GM19023 (cell line): ENCODE measurements around the gene FUNDC1.
"Not testable (repeated sequence)": the region's sequence is repeated elsewhere in the genome, so short reads cannot be mapped to it uniquely, and the experiment has no call there.

Source experiments
- ATAC-seq: cut with Tn5 transposase; IDR thresholded peaks from one replicate; pipeline ENCODE4 v1.9.1; 2021; ENCODE audit warnings: mild to moderate bottlenecking, moderate library complexity; ENCODE audit not compliant: unreplicated experiment

The FUNDC1 gene, protein sequence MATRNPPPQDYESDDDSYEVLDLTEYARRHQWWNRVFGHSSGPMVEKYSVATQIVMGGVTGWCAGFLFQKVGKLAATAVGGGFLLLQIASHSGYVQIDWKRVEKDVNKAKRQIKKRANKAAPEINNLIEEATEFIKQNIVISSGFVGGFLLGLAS

DNA sequence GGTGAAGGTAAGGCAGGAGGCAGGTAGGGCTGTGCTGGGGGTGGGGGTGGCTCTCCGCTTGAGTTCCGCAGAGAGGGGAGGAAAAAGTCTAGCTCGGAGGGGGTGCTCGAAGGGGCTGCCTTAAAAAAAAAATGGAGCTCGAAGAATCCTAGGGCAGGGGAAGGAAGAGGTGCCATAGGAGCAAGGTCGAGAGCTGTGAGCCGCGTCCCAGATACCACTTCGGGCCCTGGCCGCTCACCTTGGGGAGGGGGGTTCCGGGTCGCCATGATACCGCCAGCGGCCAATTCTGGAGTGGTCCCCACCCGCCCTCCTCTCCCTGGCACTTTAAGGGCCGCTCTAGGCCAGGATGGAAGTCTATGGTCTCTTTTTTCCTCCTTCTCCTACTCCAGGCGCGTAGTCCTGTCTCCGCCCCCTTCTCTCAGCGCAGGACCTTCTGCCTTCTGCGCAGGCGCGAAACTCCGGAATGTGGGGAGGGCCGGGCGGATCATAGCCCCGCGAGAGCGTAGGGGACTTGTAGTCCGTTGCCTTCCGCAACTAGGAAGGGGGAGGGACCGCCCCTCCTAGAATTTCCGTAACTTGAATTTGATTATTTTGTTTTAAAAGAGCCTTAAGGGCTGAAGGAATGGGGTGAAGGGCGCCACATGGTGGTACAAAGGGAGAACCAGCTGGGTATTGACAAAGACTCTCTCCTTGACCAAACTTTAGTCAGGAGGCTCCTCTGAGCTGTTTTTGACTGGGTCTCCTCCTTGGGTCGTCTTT is at the start of gene FUNDC1:
TSS of gene FUNDC1 (minus strand) at position 293 of the 759 bp plus-strand sequence. CDS start at position 266, 27 bp downstream.
- ATAC-seq = peak; percentile 99

DNA sequence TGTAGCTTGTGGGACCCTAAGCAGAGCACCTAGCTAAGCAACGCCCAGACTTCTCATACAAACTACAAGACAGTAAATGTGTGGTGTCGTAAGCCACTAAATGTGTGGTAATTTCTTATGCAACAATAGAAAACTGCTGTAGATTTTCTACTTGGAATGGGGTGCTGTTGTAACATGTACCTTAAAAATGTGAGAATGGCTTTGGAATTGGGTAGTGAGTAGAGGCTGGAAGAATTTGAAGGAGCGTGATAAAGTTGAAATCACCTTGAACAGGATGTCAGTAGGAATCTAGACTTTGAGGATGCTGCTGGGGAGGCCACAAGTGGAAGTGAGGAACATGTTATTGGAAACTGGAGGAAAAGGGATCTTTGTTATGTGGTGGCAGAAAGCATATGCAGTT is 43.2 kb upstream of the FUNDC1 start:
- ATAC-seq = no peak

DNA sequence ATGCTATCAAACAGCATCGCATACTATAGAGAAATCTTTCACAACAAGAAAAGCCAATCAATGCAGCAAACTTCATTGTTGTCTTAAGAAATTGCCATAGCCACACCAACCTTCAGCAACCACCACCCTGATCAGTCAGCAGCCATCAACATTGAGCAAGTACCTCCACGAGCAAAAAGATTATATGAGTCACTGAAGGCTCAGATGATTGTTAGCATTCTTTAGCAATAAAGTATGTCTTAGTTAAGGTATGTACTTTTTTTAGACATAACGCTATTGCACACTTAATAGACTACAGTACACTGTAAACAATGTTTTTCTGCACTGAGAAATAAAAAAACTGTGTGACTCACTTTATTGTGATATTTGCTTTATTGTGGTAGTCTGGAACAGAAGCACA is 37.8 kb upstream of the FUNDC1 start:
- no peak for ATAC-seq

DNA sequence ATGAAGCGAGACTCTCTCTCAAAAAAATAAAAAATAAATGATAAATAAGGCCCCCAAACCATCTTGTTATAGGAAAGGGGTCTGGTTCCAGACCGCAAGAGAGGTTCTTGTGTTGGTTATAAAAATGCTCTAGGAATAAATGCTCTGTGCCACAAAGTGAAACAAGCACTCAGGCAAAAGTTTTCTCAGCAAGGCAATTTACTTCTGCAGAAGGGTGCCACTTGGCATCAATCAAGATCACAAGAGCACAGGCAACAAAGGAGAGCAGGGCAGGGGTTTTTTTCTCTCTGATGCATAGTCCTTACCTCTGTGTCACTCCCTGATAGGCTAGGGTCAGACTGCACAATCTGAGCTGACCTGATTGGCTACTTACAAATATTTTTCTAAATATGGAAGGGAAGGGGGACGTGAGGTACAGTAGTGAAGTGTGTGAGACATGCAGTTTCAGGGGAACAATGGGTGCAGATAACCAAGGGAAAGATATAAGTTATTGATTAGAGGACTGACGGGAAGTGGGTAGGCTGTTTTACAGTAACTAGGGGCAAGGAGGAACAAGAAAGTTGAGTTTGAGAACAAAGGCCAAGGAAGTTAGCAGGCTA is 29.8 kb upstream of the FUNDC1 start:
- no peak for ATAC-seq

DNA sequence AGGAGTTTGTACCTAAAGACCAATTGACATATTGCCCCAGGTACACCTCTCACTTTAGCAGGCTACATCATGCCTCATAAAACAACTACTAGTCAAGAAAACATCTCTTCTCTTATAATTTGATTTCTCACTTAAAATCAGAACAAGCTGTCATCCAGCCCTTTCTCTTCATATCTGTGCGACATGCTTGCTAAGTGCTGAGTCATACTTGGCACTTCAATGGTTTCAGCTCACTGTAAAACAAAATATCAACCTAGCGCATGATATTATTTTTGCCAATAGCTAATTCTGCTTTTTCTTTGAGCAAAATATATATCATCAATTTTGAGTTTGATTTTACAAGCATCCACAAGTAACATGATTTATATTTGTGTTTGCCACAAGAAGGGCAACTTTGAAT is 27.9 kb upstream of the FUNDC1 start:
- ATAC-seq = no peak

DNA sequence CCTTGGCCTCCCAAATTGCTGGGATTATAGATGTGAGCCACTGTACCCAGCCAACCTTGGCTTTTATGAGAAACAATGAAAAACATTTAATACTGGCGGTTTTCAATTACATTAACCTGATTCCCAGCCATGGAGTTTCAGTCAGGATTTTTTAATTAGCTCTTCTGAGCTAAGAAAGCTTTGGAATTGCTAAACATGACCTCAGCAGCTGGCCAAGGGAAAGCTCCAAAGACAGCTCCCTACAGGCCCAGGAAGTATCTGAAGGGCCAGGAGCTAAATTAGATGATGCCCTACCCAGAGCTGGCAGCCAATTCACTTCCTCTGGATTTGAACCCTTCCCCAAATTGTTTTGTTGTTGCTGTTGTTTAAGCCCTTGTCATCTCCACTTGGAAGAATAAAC is 26.5 kb upstream of the FUNDC1 start:
- ATAC-seq = no peak

DNA sequence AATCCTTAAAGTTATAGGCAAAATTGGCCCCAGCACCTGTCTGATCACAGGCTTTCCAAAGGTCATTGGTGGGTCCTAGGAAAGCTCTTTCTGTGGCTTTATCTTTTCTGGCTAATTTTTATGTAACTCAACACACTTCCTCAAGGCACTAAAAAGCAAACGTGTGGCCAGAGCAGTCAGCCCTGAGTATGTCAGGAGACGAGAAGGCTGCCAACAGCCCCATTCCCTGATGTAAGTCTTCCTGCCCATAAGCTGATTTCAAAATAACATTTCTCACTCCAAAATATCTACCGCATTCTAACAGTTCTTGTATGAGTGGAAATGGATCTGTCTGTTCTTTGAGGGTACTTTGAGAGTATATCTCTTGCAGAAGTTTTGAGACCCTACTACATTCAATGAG is 25.5 kb upstream of the FUNDC1 start:
- no peak for ATAC-seq

DNA sequence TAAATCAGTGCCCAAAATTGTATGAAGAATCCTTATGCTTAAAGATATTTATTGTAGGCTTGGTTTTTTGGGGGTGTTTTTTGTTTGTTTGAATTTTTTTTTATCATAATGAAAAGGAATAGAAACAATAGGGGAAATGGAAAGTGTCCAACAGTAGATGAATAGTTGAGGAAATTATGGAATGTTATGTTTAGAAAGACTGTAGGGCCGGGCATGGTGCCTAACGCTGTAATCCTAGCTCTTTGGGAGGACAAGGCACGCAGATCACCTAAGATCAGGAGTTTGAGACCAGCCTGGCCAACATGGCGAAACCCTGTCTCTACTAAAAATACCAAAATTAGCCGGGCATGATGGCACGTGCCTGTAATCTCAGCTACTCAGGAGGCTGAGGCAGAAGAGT is 19.2 kb upstream of the FUNDC1 start:
- not testable (repeated sequence) for ATAC-seq

DNA sequence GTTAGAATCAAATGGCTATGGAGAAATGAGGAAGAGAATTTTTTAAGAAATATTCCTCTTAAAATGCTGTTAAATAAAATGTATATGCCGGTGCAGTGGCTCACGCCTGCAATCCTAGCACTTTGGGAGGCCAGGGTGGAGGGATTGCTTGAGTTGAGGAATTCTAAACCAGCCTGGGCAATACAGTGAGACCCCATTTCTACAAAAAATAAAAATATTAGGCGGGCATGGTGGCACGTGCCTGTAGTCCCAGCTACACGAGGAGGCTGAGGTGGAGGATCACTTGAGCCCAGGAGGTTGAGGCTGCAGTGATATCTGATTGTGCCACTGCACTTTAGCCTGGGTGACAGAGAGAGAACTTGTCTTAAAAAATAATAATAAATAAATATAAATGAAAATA is 7.9 kb upstream of the FUNDC1 start:
- ATAC-seq = no peak

DNA sequence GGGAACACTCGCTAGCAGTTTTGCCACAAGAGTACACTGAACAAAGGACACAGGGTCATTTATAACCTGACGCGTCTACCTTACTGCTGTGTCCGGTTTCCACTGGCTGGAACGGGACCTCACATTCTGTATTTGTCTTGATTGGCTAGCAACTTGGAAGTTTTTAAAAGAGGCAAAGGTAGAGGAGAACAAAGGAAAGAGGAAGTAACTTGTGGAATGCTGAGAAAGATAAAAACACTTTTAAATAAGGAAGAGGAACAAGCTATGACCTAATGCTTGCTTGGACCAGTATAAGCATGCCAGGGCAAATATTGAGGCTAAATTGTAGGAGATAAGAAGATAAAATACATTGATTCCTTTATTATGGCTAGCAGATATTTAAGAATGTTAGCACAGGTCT is 2.8 kb upstream of the FUNDC1 start:
- not testable (repeated sequence) for ATAC-seq

DNA sequence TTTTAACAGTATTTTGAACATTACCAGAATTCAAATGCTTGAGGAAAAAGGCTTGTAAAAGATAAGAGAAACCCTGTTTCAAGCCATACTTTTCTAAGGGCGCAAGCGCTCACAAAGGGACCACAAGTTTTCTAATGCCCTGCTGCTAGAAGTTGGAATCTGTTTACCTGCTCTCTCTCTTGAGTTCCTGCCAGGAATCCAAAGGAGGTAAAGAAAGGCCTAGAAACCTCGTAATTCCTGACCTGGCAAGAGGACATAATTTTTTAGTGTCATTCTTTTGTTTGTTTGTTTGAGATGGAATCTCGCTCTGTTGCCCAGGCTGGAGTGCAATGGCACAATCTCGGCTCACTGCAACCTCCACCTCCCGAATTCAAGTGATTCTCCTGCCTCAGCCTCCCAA is 1.4 kb upstream of the FUNDC1 start:
- ATAC-seq = no peak

DNA sequence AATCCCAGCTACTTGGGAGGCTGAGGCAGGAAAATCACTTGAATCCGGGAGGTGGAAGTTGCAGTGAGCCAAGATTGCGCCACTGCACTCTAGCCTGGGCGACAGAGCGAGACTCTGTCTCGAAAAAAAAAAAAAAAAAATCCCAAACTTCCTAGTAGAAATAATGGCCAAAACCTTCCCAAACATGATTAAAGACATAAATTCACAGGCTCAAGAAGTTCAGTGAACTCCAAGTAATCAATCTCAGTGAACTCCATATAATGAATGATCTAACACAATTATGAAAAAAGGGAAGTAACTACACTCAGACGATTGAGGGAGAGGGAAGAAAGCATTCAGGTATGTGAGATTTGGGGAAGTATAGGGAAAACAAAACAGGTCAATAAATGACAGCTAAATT is 6.5 kb downstream of the FUNDC1 start:
- ATAC-seq = no peak

DNA sequence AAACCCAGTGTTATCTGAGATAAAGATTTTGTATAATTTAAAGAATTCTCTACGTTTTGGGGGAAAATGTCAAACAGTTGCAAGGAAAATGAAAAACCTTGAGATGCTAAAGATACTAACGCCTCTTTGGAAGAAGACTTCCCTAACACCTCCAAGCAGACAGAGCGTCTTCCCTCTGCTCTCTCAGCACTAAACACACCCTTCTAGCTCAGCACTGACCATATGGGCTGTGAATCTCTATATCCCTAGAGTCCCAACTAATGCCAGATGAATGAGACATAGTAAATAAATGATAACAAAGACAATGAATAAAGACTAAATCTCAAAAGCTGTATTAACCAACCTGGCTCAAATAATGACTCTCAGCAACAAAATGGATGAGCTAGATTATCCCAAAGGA is 13.3 kb downstream of the FUNDC1 start:
- no peak for ATAC-seq

DNA sequence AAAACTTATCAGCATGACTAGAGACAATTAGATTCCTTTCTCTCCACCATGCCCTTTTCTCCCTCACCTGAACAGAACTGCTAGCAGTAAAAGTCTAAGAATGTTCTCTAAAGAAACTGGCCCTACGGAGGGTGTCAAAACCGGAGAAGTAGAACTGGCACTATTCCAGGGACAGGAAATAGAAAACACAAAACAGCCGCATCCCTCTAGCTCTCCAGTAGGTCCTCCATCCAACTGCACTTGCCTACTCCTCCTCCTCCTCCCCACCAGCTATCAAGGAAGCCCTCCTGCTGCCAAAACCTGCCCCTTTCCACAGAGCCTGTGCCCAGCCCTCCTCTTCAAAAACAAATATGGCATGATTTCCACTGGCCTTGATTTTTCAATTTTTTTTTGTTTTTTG is 28.4 kb downstream of the FUNDC1 start:
- no peak for ATAC-seq

DNA sequence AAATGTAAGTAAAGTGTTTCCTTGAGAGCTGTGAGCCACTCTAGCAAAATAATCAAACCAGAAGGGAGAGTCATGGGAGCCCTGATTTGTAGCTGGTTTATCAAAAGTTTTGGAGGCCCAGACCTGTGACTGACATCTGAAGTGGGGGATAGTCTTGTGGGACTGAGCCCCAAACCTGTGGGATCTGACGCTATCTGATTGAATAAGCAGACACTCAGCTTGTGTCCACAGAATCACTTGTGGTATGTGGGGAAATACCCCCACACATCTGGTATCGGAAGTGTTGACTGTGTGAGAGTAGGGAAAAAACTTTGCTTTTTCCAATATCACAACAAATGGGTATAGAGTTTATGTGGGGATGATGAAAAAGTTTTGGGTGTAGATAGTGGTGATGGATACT is 35.4 kb downstream of the FUNDC1 start:
- no peak for ATAC-seq

DNA sequence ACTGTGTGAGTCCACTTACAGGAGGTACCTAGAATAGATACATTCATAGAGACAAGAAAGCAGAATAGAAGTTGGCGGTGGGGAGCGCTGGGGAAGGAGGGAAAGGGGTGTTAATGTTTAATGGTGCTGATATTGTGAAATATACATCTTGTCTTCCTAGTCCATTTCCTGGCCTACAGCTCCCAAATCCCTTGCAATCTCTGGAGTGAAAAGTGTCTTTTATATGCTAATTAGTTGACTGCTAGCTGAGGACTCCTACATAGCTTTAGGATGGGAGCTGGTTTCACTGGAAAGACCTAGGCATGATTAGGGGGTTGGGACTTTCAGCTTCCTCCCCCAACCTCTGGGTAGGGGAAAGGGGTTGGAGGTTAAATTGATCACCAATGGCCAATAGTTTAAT is 36.0 kb downstream of the FUNDC1 start:
- ATAC-seq = no peak

DNA sequence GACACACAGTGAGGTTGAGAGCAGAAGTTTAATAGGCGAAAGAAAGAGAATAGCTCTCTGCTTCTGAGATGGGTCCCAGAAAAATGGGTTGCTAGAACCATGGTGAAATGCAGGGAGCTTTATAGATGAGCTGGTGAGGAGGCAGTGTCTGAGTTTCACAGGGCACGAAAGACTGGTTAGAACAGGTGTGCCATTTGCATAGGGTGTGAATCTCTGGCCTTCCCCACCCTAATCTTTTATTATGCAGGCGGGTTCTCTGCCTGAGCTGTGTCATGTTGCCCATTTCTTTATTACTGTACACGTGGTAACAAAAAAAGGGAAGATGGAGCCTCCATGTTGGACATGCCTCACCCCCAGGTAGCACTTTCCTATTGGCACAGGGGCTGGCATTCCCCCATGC is 39.1 kb downstream of the FUNDC1 start:
- no peak for ATAC-seq

DNA sequence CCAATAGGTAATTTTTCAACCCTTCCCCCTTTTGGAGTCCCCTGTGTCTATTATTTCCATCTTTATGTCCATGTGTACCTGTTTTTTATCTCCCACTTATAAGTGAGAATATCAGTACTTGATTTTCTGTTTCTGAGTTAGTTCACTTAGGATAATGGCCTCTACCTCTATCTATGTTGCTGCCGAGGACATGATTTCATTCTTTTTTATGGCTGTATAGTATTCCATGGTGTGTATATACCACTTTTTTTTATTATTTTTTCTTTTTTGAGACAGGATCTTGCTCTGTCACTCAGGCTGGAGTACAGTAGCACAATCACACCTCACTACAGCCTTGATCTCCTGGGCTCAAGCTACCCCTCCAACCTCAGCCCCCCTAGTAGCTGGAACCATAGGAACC is 47.6 kb downstream of the FUNDC1 start:
- ATAC-seq = no peak

DNA sequence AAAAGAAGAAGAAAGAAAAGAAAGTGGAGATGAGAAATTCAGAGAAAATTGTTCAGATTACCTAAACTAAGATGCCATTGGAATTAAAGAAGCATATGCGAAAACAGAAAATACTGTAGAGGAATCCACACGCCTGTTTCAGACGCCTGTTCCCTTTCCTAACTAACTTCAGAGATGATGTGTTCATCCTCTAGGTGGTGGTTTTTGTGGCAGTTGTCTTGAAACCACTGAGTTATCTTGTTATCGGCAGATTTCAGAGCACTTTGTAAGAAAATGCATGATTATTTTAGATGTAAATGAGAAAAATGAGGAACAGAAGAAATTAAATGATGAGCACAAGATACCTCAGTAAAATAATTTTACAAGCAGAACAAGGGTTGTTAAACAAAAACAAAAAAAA is 48.3 kb downstream of the FUNDC1 start:
- no peak for ATAC-seq

DNA sequence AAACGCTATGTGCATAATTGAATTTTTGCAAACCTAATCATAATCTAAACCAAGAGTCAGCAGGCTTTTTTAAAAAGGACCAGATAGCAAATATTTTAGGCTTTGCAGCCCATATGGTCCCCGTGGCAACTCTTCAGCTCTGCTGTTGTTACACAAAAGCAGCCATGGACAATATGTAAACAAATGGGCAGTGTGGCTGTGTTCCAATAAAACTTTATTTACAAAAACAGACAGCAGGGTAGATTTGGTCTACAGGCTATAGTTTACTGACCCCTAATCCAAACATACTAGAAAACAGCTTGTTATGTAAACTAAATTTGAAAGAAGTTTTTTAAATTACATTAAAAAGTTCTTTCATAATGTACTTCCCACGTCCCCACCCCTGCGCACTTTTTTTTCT is 53.1 kb downstream of the FUNDC1 start:
- no peak for ATAC-seq

DNA sequence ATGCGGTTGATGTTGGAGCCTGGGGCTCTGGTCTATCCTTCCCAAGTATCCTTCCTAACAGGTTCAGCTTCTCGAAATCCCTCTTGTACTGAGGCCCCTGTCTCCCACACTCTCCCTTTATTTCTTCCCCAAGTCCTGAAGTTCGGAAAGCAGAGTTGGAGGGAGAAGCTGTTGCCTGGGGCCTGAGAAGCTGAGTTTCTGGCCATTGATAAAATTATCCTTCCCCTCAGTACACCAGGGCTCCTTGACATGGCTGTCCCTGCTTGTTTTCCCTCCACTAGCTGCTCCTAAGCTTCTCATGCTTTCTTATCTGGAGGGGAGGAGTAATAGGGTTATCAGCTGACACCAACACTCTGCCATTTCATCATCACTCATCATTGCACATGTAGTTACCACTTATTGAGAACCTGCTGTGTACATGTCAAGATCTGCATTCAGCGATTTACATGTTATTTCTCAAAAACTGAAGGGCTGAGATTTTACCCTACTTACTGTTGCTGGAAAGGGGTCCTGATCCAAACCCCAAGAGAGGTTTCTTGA is 58.0 kb downstream of the FUNDC1 start:
- ATAC-seq = no peak

DNA sequence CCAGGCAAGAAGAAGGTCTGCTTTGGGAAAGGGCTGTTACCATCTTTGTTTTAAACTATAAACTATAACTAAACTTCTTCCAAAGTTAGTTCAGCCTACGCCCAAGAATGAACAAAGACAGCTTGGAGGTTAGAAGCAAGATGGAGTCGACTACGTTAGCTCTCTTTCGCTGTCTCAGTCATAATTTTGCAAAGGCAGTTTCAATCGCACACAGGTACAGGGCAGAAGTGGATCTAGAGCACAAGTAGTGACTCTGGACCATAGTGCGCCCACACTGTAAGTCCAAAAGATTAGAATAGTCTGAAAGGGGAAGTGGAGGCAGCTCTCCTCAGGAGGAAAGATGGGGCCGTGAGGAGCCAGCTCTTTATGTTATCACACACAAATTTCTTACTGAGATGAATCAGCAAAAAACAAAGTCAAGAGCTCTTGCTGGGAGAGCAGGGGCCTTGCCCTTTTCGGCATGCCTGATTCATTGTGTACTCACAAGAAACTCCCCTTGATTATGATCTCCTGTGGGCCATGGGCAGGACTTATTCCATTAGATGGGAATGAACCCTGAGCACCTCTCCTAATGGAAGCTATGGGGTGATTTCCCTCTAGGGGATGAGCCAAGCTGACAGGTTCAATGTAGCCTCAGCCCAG is 58.6 kb downstream of the FUNDC1 start:
- no peak for ATAC-seq
